ENCODE data around the gene C7. TPM values are rescaled to one million over a fixed set of nuclear protein-coding genes. Genes with fewer than 3 reads are reported as not detected.

C7 gene
- total RNA-seq, 6 experiments from 2014 or later = 0.05 to 0.40 TPM; not detected in 4

- Mint-ChIP-seq H3K9me3 (no peaks in the 10 kb centered on the region), H3K36me3 (ENCODE audit: low read depth) (no peaks in the 10 kb centered on the region), H3K27me3 (ENCODE audit: insufficient read depth) (peaks cover 4% of the 10 kb centered on the region; the same call in 1 of the 2 replicates), H3K4me3 (no peak overlapping the region), H3K4me1 (ENCODE audit: low read depth) (no peaks in the 10 kb centered on the region; the same call in 1 of the 2 replicates), H3K27ac (no peak overlapping the region)
- DNase-seq = no peak
- TF ChIP-seq CTCF (IDR thresholded peaks at IDR 0.05) = no peak
These were observed 27.8 kb downstream of the C7 start for GRCh38 chr5:40937075-40937474.

- DNase-seq = no peak
- no peak for TF ChIP-seq CTCF (IDR thresholded peaks at IDR 0.05)
- Mint-ChIP-seq H3K4me3 (no peak overlapping the region), H3K27me3 (ENCODE audit: insufficient read depth) (peaks cover 1% of the 10 kb centered on the region; the same call in 1 of the 2 replicates), H3K9me3 (no peaks in the 10 kb centered on the region), H3K36me3 (ENCODE audit: low read depth) (no peaks in the 10 kb centered on the region), H3K27ac (no peak overlapping the region), H3K4me1 (ENCODE audit: low read depth) (no peaks in the 10 kb centered on the region; the same call in 1 of the 2 replicates)
These were observed 30.5 kb downstream of the C7 start for GRCh38 chr5:40939753-40940152.

- no peak for TF ChIP-seq CTCF (IDR thresholded peaks at IDR 0.05)
- H3K4me1 Mint-ChIP-seq (ENCODE audit: low read depth) = no peaks in the 10 kb centered on the region
- H3K4me3 Mint-ChIP-seq = no peak overlapping the region
- no peaks in the 10 kb centered on the region for H3K9me3 Mint-ChIP-seq
- no peak overlapping the region for H3K27ac Mint-ChIP-seq
- H3K36me3 Mint-ChIP-seq (ENCODE audit: low read depth) = no peaks in the 10 kb centered on the region
- no peak for DNase-seq
- H3K27me3 Mint-ChIP-seq (ENCODE audit: insufficient read depth) = no peaks in the 10 kb centered on the region
These were observed 35.8 kb downstream of the C7 start for GRCh38 chr5:40945111-40945510.

- Mint-ChIP-seq H3K4me1 (ENCODE audit: low read depth) (peaks cover 5% of the 10 kb centered on the region; the same call in 1 of the 2 replicates), H3K27me3 (ENCODE audit: insufficient read depth) (no peaks in the 10 kb centered on the region; the same call in 1 of the 2 replicates), H3K9me3 (peaks cover 11% of the 10 kb centered on the region), H3K36me3 (ENCODE audit: low read depth) (peaks cover 7% of the 10 kb centered on the region; the same call in 1 of the 2 replicates), H3K4me3 (no peak overlapping the region), H3K27ac (no peak overlapping the region)
- DNase-seq = no peak
- no peak for TF ChIP-seq CTCF (IDR thresholded peaks at IDR 0.05)
These were observed 46.0 kb downstream of the C7 start for GRCh38 chr5:40955313-40955712.

- peaks cover 8% of the 10 kb centered on the region; the same call in 1 of the 2 replicates for H3K36me3 Mint-ChIP-seq (ENCODE audit: low read depth)
- DNase-seq = no peak
- H3K27me3 Mint-ChIP-seq (ENCODE audit: insufficient read depth) = no peaks in the 10 kb centered on the region; the same call in 1 of the 2 replicates
- peaks cover 8% of the 10 kb centered on the region; the same call in 1 of the 2 replicates for H3K4me1 Mint-ChIP-seq (ENCODE audit: low read depth)
- no peak overlapping the region for H3K27ac Mint-ChIP-seq
- TF ChIP-seq CTCF (IDR thresholded peaks at IDR 0.05) = no peak
- peaks cover 14% of the 10 kb centered on the region for H3K9me3 Mint-ChIP-seq
- H3K4me3 Mint-ChIP-seq = no peak overlapping the region
These were observed 47.8 kb downstream of the C7 start for GRCh38 chr5:40957048-40957447.
